GM23338 (cell line): ENCODE data around the gene ATP1B3.

Experiments
- CTCF ChIP-seq, 2 experiments: fragments of 200-600 bp in 1 of 2; sonication (generic) in 1 of 2; conservative IDR thresholded peaks; 2 replicates each; pipeline versions ENCODE4 v1.5.1 to v1.6.1; 2016 to 2017; ENCODE audit warnings: antibody characterized with exemption in 2 of 2, low read depth in 2 of 2, mild to moderate bottlenecking in 2 of 2, moderate library complexity in 1 of 2
- EZH2 ChIP-seq: fragments of 200-600 bp; sonication (generic); IDR thresholded peaks from one replicate; pipeline ENCODE4 v1.8.0; 2017; ENCODE audit warnings: antibody characterized with exemption, mild to moderate bottlenecking, low read depth; ENCODE audit not compliant: unreplicated experiment
- POLR2AphosphoS5 ChIP-seq: IDR thresholded peaks from 2 replicates; pipeline ENCODE4 v1.6.1; 2016; ENCODE audit warnings: antibody characterized with exemption, low read depth
- REST ChIP-seq: IDR thresholded peaks from one replicate; pipeline ENCODE4 v1.6.1; 2018; ENCODE audit warnings: antibody characterized with exemption; ENCODE audit not compliant: unreplicated experiment

- TF ChIP-seq REST (no peak), CTCF (conservative IDR thresholded peaks at IDR 0.05; ENCODE audit: low read depth in 2 of 2) (no peak), EZH2 (no peak), POLR2AphosphoS5 (no peak)
Measured at GRCh38 chr3:141858312-141858711, 18.1 kb upstream of the ATP1B3 start.
